Activated CD4-positive, alpha-beta memory T cell treated with anti-CD3 and anti-CD28 coated beads, Interleukin-2, amount 10 ng/mL, durations not matched to agents 7 days and 5 days (primary cell): Measurements from ENCODE around the gene LAMB4. TPM values are rescaled to one million over a fixed set of nuclear protein-coding genes. Genes with fewer than 3 reads are reported as not detected.

Source experiments
- CTCF ChIA-PET: fragments of 350-600 bp; sonication (Branson Sonifier 250); formaldehyde crosslinking; loops from one replicate; lab custom pipeline; 2021; ENCODE audit warnings: antibody characterized with exemption, inconsistent platforms; lab: Charles Lee
- POLR2A ChIA-PET: fragments of 350-600 bp; sonication (Branson Sonifier 250); formaldehyde crosslinking; loops from one replicate; lab custom pipeline; 2021; ENCODE audit warnings: antibody characterized with exemption; lab: Charles Lee
- DNase-seq: peaks from one replicate; pipeline ENCODE4 v3.0.0-alpha.2; 2020
- H3K27ac Mint-ChIP-seq: one replicate; pipeline ENCODE4 v1.8.0; 2021; ENCODE audit warnings: mild to moderate bottlenecking, mixed read lengths
- H3K27me3 Mint-ChIP-seq: one replicate; pipeline ENCODE4 v1.8.0; 2021; ENCODE audit warnings: mixed read lengths
- H3K36me3 Mint-ChIP-seq: one replicate; pipeline ENCODE4 v1.8.0; 2021; ENCODE audit warnings: low read depth, mixed read lengths
- H3K4me1 Mint-ChIP-seq: one replicate; pipeline ENCODE4 v1.8.0; 2021; ENCODE audit warnings: mixed read lengths
- H3K4me3 Mint-ChIP-seq: one replicate; pipeline ENCODE4 v1.8.0; 2021; ENCODE audit warnings: mild to moderate bottlenecking, mixed read lengths
- H3K9me3 Mint-ChIP-seq: one replicate; pipeline ENCODE4 v1.8.0; 2021; ENCODE audit warnings: mixed read lengths
- total RNA-seq, 2 experiments: library from RNA; stranded (reverse); gene quantifications; one replicate each; pipeline ENCODE4 v1.2.3, GENCODE V29; 2021

Gene LAMB4
- total RNA-seq, 2 experiments from 2014 or later, result not detected

GRCh38 chr7:107977048-107977447, 153.1 kb downstream of the LAMB4 start:
- no peak overlapping the region for H3K4me3 Mint-ChIP-seq
- no peaks in the 10 kb centered on the region for H3K9me3 Mint-ChIP-seq
- H3K27ac Mint-ChIP-seq, result no peak overlapping the region
- no peaks in the 10 kb centered on the region for H3K36me3 Mint-ChIP-seq
- no peaks in the 10 kb centered on the region for H3K4me1 Mint-ChIP-seq
- H3K27me3 Mint-ChIP-seq, result no peaks in the 10 kb centered on the region
- POLR2A ChIA-PET, result no interaction called here
- CTCF ChIA-PET, result no interaction called here
- no peak for DNase-seq

GRCh38 chr7:107976620-107977019, 153.5 kb downstream of the LAMB4 start:
- DNase-seq, result no peak
- ChIA-PET POLR2A (no interaction called here), CTCF (no interaction called here)
- Mint-ChIP-seq H3K36me3 (no peaks in the 10 kb centered on the region), H3K4me1 (no peaks in the 10 kb centered on the region), H3K27ac (no peak overlapping the region), H3K4me3 (no peak overlapping the region), H3K9me3 (no peaks in the 10 kb centered on the region), H3K27me3 (no peaks in the 10 kb centered on the region)

- CTCF ChIA-PET, result no interaction called here
These were observed 154.7 kb downstream of the LAMB4 start for GRCh38 chr7:107975394-107976013.

GRCh38 chr7:107973861-107974260, 156.3 kb downstream of the LAMB4 start:
- Mint-ChIP-seq H3K4me3 (no peak overlapping the region), H3K27ac (no peak overlapping the region), H3K36me3 (no peaks in the 10 kb centered on the region), H3K9me3 (no peaks in the 10 kb centered on the region), H3K27me3 (peaks cover 2% of the 10 kb centered on the region), H3K4me1 (no peaks in the 10 kb centered on the region)
- ChIA-PET CTCF (no interaction called here), POLR2A (no interaction called here)
- no peak for DNase-seq

More at GRCh38 chr7:107975394-107976013, 154.7 kb downstream of the LAMB4 start:
- H3K36me3 Mint-ChIP-seq, result no peaks in the 10 kb centered on the region
- no peak overlapping the region for H3K4me3 Mint-ChIP-seq
- H3K27me3 Mint-ChIP-seq, result no peaks in the 10 kb centered on the region
- H3K4me1 Mint-ChIP-seq, result no peaks in the 10 kb centered on the region
- no peak for DNase-seq
- POLR2A ChIA-PET, result no interaction called here
- H3K27ac Mint-ChIP-seq, result no peak overlapping the region
- no peaks in the 10 kb centered on the region for H3K9me3 Mint-ChIP-seq

Other genes with a start within 250 kb of the LAMB4 start
- gene DLD, start 239.2 kb downstream of the LAMB4 start, total RNA-seq, result 10 to 100 TPM; 68.2 to 70.6 TPM
- not detected for gene LAMB1, start 127.2 kb downstream of the LAMB4 start, total RNA-seq